GM18511 (cell line): ENCODE data around the gene BCAS4.

ENCODE experiments used
- ATAC-seq: cut with Tn5 transposase; IDR thresholded peaks from one replicate; pipeline ENCODE4 v1.9.1; 2021; ENCODE audit warnings: mild to moderate bottlenecking, moderate library complexity; ENCODE audit not compliant: unreplicated experiment

Gene BCAS4

DNA sequence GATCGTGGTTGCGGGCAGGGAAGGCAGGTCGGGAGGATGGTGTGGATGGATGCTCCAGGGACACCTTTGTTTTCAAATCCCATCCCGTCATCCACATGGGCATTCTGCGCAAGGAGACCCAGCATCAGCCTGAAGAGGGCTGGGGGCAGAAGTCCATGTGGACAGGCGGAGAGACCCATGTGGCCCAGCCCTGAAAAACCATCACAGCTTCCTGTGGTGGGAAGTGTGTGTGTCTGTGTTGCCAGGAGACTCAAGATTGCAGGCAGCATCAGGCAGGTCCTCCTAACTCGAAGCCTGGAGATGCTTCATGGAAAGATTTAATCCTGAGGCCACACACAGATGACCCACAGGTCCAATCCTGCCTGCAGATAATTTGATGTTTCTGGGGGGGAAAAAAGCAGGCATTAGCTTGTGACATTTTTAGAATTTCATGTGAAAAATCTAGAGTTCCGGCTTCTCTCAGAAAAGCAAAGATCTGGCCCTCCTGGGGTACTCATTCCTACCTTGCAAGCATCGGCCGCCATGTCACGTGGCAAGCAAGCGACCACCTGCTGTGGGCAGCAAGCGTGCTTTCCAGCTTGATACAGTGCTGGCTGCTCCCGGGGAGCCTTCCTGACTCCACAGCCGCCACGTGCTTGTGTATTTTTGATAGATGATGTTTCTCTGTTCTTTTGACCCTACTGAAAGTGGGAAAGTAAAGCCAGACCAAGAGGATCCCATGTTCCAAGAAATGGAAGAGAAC, 25.8 kb downstream of the BCAS4 start:
- ATAC-seq = no peak

DNA sequence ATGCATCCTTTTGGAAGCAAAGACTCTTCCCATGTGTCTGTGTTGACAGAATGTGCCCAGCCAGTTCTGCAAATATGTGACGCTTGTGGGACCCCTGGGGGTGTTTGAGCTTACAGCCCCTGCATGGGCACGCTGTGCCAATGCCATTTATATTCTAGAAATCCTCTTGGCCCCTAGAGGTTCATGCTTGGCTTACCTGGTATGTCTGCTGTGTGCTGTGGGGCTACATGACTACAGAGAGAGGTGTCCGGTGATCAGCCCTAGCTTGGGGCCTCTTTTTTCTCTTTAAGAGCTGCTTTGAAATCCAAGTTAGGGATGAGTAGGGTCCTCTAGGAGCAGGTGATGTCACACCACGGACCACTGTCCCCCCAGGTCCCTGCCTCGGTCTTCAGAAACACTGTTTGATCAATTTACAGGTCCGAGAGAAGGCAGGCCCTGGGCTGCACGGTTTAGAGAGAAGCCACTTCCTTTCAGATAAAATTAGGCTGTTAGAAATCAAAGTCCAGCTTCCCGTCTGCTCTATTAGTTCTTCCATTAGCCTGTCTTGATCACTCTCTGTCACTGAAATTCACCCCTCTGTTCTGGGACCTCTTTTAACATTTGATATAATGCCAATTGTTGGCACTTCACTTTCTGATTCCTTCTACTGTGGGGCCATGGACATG, 26.5 kb downstream of the BCAS4 start:
- no peak for ATAC-seq

DNA sequence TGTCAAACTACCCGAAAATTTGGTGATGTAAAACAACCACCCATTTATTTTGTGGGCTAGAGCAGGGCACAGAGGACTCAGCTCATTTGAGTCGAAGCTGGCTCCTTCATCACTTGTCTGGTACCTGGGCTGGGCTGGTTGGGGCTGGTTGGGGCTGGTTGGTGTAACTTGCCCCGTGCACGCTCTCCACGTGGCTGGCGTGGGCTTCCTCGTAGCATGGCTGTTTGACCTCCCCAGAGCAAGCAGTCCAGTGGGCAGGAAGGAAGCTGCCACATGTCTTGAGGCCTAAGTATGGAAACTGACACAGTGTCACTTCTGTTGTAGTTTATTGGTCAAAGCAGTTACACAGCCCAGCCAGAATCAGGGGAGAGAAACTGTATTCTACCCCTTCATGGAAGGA, 27.1 kb downstream of the BCAS4 start:
- peak; percentile 34 for ATAC-seq

- ATAC-seq = no peak
Measured at GRCh38 chr20:50823319-50823718, 28.5 kb downstream of the BCAS4 start.

- no peak for ATAC-seq
Measured at GRCh38 chr20:50824137-50824536, 29.3 kb downstream of the BCAS4 start.

DNA sequence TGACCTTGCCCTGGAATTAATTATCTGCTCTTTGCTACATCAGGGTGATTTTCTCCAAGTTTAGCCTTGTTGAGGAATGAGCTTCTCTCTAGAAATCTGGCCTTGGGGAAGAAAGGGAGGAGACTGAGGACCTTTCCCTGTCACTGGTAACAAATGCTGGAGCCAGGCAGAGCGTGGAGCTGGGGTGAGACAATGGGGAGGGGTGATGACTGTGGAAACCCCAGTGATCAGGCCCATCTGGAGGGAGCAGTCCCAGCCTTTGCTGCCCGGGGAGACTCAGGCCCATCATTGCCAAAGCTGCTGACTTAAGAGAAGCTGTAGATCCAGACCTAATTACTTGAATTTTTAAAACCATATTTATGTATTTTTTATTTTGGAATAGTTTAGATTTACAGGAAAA, 31.3 kb downstream of the BCAS4 start:
- ATAC-seq = no peak

GRCh38 chr20:50828363-50829136, 33.7 kb downstream of the BCAS4 start:
- no peak for ATAC-seq

GRCh38 chr20:50831622-50832021, 36.8 kb downstream of the BCAS4 start:
- ATAC-seq = no peak

DNA sequence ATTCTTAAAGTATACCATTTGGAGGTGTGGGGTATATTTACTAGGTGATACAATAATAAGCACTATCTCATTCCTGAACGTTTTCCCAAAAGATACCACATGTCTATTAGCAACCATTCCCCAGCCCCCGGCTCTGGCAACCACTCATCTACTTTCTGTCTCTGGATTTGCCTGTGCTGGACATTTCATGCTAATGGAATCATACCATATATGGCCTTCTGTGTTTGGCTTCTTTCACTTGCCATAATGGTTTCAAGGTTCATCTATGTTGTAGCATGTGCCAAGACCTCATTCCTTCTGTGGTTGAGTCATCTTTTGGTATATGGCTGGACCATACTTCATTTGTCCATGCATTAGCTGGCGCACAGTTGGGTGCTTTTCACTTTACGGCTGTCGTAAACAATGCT, 39.7 kb downstream of the BCAS4 start:
- ATAC-seq = no peak

DNA sequence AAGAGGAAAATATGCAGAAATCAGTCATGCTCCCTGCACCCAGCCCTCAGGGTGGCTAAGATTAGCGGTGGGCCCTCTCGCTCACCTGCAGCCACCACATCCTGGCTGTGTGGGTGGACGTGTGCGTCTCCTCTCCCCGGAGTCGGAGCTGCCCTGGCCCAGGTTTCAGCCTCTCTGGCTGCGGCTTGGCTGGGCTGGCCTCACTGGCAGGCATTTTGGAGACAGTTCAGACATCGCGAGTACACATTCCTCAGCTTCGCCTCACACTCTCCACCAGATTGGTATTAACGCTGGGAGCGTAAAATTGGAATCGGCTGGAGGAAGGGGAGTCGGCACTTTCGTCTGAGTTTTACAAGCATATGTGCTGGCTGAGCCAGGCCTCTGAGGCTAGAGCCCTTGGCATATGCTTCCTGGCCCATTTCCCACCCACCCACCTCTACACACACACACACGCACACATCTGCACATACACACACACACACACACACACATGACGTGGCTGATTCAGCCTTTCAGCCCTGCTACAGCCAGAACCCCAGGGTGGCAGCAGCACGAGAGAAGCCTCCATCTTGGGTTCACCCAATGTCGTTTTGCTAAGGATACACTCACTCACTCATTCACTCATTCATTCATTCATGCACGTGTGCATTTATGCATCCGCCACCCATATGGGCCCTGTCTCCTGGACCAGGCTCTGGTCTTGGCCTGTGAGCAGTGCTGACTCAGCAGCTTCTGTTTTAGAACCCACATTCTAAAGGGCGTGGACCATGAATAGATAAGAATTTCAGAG, 42.9 kb downstream of the BCAS4 start:
- peak; percentile 93 for ATAC-seq

DNA sequence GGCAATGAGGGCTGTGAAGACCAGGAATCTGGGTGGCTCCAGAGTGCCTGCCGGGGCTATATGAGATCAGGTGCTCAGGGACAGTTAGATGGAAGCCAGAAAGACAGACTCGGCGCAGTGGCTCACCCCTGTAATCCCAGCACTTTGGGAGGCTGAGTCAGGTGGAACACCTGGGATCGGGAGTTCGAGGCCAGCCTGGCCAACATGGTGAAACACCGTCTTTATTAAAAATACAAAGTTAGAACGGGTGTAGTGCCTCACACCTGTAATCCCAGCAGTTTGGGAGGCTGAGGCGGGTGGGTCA, 43.4 kb downstream of the BCAS4 start:
- ATAC-seq = no peak

GRCh38 chr20:50838707-50839385, 44.0 kb downstream of the BCAS4 start:
- no peak for ATAC-seq

- no peak for ATAC-seq
Measured at GRCh38 chr20:50842821-50843220, 48.0 kb downstream of the BCAS4 start.

GRCh38 chr20:50843331-50844276, 48.7 kb downstream of the BCAS4 start:
- ATAC-seq = no peak

- ATAC-seq = peak; percentile 93
Measured at GRCh38 chr20:50844430-50845100, 49.7 kb downstream of the BCAS4 start.

DNA sequence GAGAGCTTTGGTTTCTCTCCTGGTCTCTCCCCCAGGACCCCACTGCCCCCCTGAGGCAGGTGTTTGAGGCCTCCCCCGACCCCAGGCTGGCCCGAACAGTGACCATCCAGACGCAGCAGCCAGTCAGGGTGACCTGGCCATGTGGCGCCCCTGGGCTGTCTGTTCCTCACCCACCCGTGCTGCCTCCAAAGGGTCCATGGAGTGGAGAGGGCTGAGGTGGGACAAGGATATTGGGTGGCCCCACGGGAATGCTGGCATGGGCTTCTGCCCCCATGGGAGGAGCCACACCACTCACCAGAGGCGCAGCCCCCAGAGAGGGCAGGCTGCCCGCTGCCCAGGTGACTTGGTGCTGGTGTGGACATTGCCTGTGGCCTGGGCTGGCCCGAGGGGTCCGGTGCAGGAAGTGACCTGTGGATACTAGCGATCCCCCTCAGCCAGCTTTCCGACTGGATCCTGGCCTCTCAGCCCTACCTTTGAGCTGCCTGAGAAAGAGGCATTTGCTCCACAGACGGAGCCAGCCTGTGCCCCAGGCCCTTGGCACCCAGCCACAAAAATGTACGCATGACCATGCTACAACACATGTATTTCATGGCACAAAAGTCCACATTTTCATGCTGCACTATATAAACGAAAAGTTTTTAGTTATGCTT, 50.8 kb downstream of the BCAS4 start:
- ATAC-seq = no peak

GRCh38 chr20:50848341-50848808, 53.5 kb downstream of the BCAS4 start:
- peak; percentile 3 for ATAC-seq
